Skeletal muscle satellite cell (primary cell): ENCODE results near the gene DAPK1.
A peak's percentile ranks its signal among the peaks of the same experiment; 100 is the strongest.

Source experiments
- H3K27me3 ChIP-seq: 2 replicates; pipeline ENCODE4 v1.7.0; 2013; ENCODE audit warnings: low read length; ENCODE audit not compliant: control insufficient read depth, insufficient read depth
- H3K36me3 ChIP-seq: 2 replicates; pipeline ENCODE4 v1.7.0; 2013; ENCODE audit warnings: mild to moderate bottlenecking, control low read depth, low read length; ENCODE audit not compliant: insufficient read depth
- H3K4me1 ChIP-seq: 2 replicates; pipeline ENCODE4 v1.7.0; 2013; ENCODE audit warnings: low read length; ENCODE audit not compliant: control insufficient read depth, insufficient read depth
- H3K4me2 ChIP-seq: 2 replicates; pipeline ENCODE4 v1.7.0; 2013; ENCODE audit warnings: mild to moderate bottlenecking, low read length
- H3K4me3 ChIP-seq: 2 replicates; pipeline ENCODE4 v1.7.0; 2013; ENCODE audit warnings: low read length
- H3K9ac ChIP-seq: 2 replicates; pipeline ENCODE4 v1.7.0; 2013; ENCODE audit warnings: mild to moderate bottlenecking, low read depth, low read length, moderate library complexity
- H3K9me3 ChIP-seq: replicated peaks from 2 replicates; pipeline ENCODE4 v1.7.0; 2013; ENCODE audit warnings: mild to moderate bottlenecking, control low read depth, low read length

DAPK1 gene

GRCh38 chr9:87681271-87682061 is 183.8 kb downstream of the DAPK1 start:
- H3K9ac ChIP-seq: no peak overlapping the region
- peaks cover 15% of the 10 kb centered on the region for H3K36me3 ChIP-seq
- no peak overlapping the region for H3K4me2 ChIP-seq
- no peak overlapping the region for H3K4me3 ChIP-seq
- H3K9me3 ChIP-seq: no peaks in the 10 kb centered on the region
- H3K4me1 ChIP-seq: peaks cover 15% of the 10 kb centered on the region
- H3K27me3 ChIP-seq: no peaks in the 10 kb centered on the region

GRCh38 chr9:87682085-87682484 is 184.4 kb downstream of the DAPK1 start:
- no peaks in the 10 kb centered on the region for H3K27me3 ChIP-seq
- peaks cover 15% of the 10 kb centered on the region for H3K4me1 ChIP-seq
- H3K4me3 ChIP-seq: no peak overlapping the region
- H3K9ac ChIP-seq: no peak overlapping the region
- H3K4me2 ChIP-seq: no peak overlapping the region
- peaks cover 18% of the 10 kb centered on the region for H3K36me3 ChIP-seq
- H3K9me3 ChIP-seq: no peaks in the 10 kb centered on the region

GRCh38 chr9:87682618-87683017 is 185.0 kb downstream of the DAPK1 start:
- no peak overlapping the region for H3K4me2 ChIP-seq
- H3K4me1 ChIP-seq: peaks cover 15% of the 10 kb centered on the region
- H3K9me3 ChIP-seq: no peaks in the 10 kb centered on the region
- no peak overlapping the region for H3K4me3 ChIP-seq
- H3K36me3 ChIP-seq: peaks cover 18% of the 10 kb centered on the region
- H3K27me3 ChIP-seq: no peaks in the 10 kb centered on the region
- no peak overlapping the region for H3K9ac ChIP-seq

- no peak overlapping the region for H3K4me2 ChIP-seq
- H3K4me3 ChIP-seq: no peak overlapping the region
- H3K9ac ChIP-seq: no peak overlapping the region
- peaks cover 18% of the 10 kb centered on the region for H3K36me3 ChIP-seq
- H3K4me1 ChIP-seq: peaks cover 15% of the 10 kb centered on the region
- no peaks in the 10 kb centered on the region for H3K9me3 ChIP-seq
- H3K27me3 ChIP-seq: no peaks in the 10 kb centered on the region
Measured at GRCh38 chr9:87683751-87684626, 186.3 kb downstream of the DAPK1 start.

- H3K4me2 ChIP-seq: no peak overlapping the region
- peaks cover 24% of the 10 kb centered on the region for H3K36me3 ChIP-seq
- H3K4me1 ChIP-seq: peaks cover 15% of the 10 kb centered on the region
- H3K9me3 ChIP-seq: no peaks in the 10 kb centered on the region
- no peak overlapping the region for H3K4me3 ChIP-seq
- no peaks in the 10 kb centered on the region for H3K27me3 ChIP-seq
- H3K9ac ChIP-seq: no peak overlapping the region
Measured at GRCh38 chr9:87684627-87685219, 187.1 kb downstream of the DAPK1 start.

GRCh38 chr9:87685441-87685840 is 187.8 kb downstream of the DAPK1 start:
- H3K4me3 ChIP-seq: no peak overlapping the region
- H3K4me1 ChIP-seq: peaks cover 15% of the 10 kb centered on the region
- peak overlapping the region; percentile 23 for H3K4me2 ChIP-seq
- no peaks in the 10 kb centered on the region for H3K27me3 ChIP-seq
- H3K9me3 ChIP-seq: no peaks in the 10 kb centered on the region
- H3K9ac ChIP-seq: no peak overlapping the region
- H3K36me3 ChIP-seq: peaks cover 24% of the 10 kb centered on the region

- Histone ChIP-seq H3K9ac (no peak overlapping the region), H3K36me3 (peaks cover 24% of the 10 kb centered on the region), H3K4me2 (peak overlapping the region; percentile 23), H3K4me1 (peaks cover 15% of the 10 kb centered on the region), H3K9me3 (no peaks in the 10 kb centered on the region), H3K27me3 (no peaks in the 10 kb centered on the region), H3K4me3 (no peak overlapping the region)
Measured at GRCh38 chr9:87685871-87686519, 188.3 kb downstream of the DAPK1 start.

- H3K36me3 ChIP-seq: peaks cover 22% of the 10 kb centered on the region
- no peaks in the 10 kb centered on the region for H3K27me3 ChIP-seq
- no peak overlapping the region for H3K4me3 ChIP-seq
- peaks cover 15% of the 10 kb centered on the region for H3K4me1 ChIP-seq
- no peak overlapping the region for H3K4me2 ChIP-seq
- H3K9me3 ChIP-seq: no peaks in the 10 kb centered on the region
- no peak overlapping the region for H3K9ac ChIP-seq
Measured at GRCh38 chr9:87686520-87687090, 188.9 kb downstream of the DAPK1 start.

GRCh38 chr9:87687207-87687606 is 189.5 kb downstream of the DAPK1 start:
- no peaks in the 10 kb centered on the region for H3K9me3 ChIP-seq
- H3K27me3 ChIP-seq: no peaks in the 10 kb centered on the region
- no peak overlapping the region for H3K4me3 ChIP-seq
- H3K4me1 ChIP-seq: peaks cover 15% of the 10 kb centered on the region
- H3K9ac ChIP-seq: no peak overlapping the region
- no peak overlapping the region for H3K4me2 ChIP-seq
- peaks cover 16% of the 10 kb centered on the region for H3K36me3 ChIP-seq

GRCh38 chr9:87694236-87694755 is 196.6 kb downstream of the DAPK1 start:
- Histone ChIP-seq H3K27me3 (no peaks in the 10 kb centered on the region), H3K9me3 (no peaks in the 10 kb centered on the region), H3K36me3 (peaks cover 21% of the 10 kb centered on the region), H3K4me3 (no peak overlapping the region), H3K4me2 (no peak overlapping the region), H3K4me1 (no peaks in the 10 kb centered on the region), H3K9ac (no peak overlapping the region)
